Measurements from ENCODE around the gene MBTPS1. TPM values are rescaled to one million over a fixed set of nuclear protein-coding genes. Genes with fewer than 3 reads are reported as not detected.

Gene MBTPS1
- total RNA-seq, 2 donors from 2014 or later: 36.6 to 42.0 TPM

DNA sequence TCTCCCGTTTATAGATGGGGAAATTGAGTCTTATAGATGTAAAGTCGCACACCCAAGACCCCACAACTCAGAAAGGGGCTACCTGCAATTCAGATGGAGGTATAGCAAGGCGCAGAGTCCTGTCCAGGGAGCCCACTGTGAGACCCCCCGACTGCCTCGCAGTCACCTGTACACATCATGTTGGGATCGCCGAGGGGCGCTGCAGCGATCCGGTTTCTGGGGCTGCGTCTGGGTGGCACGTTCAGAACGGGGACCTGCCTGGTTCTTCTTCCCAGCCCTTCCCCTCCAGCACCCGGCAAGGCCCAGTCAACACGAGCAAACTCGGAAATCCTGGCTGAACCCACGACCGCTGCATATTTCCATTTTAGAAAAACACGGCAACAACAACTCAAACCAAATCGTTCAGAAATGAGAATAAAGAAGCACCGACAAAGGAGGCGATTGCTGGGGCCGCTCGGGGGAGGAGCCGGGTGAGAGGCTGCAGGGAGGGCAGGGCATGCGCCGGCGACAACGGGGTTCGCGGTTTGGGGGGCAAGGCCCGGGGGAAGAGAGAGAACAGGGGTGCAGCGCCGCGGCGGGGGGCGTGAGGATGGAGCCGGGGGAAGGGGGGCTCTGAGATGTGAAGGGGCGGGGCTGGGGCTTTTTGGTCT, 27.6 kb upstream of the MBTPS1 start:
- H3K27me3 Mint-ChIP-seq (ENCODE audit: low read depth): peaks cover 6% of the 10 kb centered on the region
- H3K36me3 Mint-ChIP-seq (ENCODE audit: insufficient read depth in 2 of 2): peaks cover 0 to 3% of the 10 kb centered on the region in 2 donors
- no peaks in the 10 kb centered on the region for H3K9me3 Mint-ChIP-seq
- ATAC-seq (replicated peaks in 1 of 2): peak; percentile 59 to 64
- peak overlapping the region; percentile 76 for H3K27ac Mint-ChIP-seq
- DNase-seq: peak; percentile 46 to 68
- H3K4me3 Mint-ChIP-seq: peak overlapping the region; percentile 97 to 98
- H3K4me1 Mint-ChIP-seq (ENCODE audit: low read depth): peaks cover 29% of the 10 kb centered on the region

DNA sequence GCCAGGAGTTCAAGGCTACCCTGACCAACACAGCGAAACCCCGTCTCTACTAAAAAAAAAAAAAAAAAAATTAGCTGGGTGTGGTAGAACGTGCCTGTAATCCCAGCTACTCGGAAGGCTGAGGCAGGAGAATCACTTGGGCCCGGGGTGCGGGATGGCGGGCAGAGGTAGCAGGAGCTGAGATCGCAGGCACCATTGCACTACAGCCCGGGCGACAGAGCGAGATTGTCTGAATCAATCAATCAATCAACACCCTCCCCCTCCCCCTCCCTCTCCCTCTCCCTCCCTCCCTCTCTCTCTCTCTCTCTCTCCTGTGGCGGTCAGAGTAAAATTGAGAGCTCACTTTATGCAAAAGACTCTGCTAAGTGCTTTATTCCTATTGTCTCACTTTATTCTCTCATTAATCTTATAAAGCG, 27.1 kb upstream of the MBTPS1 start:
- peaks cover 6% of the 10 kb centered on the region for H3K27me3 Mint-ChIP-seq (ENCODE audit: low read depth)
- H3K27ac Mint-ChIP-seq: peak overlapping the region; percentile 76
- no peaks in the 10 kb centered on the region for H3K9me3 Mint-ChIP-seq
- H3K4me1 Mint-ChIP-seq (ENCODE audit: low read depth): peaks cover 34% of the 10 kb centered on the region
- peaks cover 0 to 3% of the 10 kb centered on the region in 2 donors for H3K36me3 Mint-ChIP-seq (ENCODE audit: insufficient read depth in 2 of 2)
- ATAC-seq (replicated peaks in 1 of 2): no peak
- peak overlapping the region; percentile 97 to 98 for H3K4me3 Mint-ChIP-seq
- DNase-seq: peak in 1 of 2 donors; percentile 7

DNA sequence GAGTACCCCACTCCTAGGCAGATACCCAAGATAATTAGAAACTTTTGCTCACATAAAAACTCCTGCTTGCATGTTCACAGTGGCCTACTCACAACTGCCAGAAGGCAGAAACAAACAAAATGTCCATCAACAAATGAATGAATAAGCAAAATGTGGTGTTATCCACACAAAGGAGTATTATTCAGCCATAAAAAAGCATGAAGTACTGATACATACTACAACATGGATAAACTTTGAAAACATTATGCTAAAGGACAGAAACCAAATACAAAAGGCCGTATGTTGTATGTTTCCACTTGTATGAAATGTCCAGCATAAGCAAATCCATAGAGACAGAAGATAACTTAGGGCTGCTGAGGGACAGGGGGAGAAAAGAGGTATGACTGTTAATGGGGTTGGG, 26.3 kb upstream of the MBTPS1 start:
- H3K27me3 Mint-ChIP-seq (ENCODE audit: low read depth): peaks cover 6% of the 10 kb centered on the region
- H3K4me1 Mint-ChIP-seq (ENCODE audit: low read depth): peaks cover 41% of the 10 kb centered on the region
- no peak for ATAC-seq (replicated peaks in 1 of 2)
- no peak overlapping the region for H3K27ac Mint-ChIP-seq
- peaks cover 0 to 3% of the 10 kb centered on the region in 2 donors for H3K36me3 Mint-ChIP-seq (ENCODE audit: insufficient read depth in 2 of 2)
- peak overlapping the region; percentile 39 to 49 for H3K4me3 Mint-ChIP-seq
- no peaks in the 10 kb centered on the region for H3K9me3 Mint-ChIP-seq
- no peak for DNase-seq

- DNase-seq: peak; percentile 22 to 35
- Mint-ChIP-seq H3K9me3 (no peaks in the 10 kb centered on the region), H3K36me3 (ENCODE audit: insufficient read depth in 2 of 2) (peaks cover 0 to 3% of the 10 kb centered on the region in 2 donors), H3K27ac (no peak overlapping the region), H3K4me1 (ENCODE audit: low read depth) (peaks cover 60% of the 10 kb centered on the region), H3K4me3 (no peak overlapping the region), H3K27me3 (ENCODE audit: low read depth) (peaks cover 1% of the 10 kb centered on the region)
- ATAC-seq (replicated peaks in 1 of 2): peak in 1 of 2 donors; percentile 11
Measured at GRCh38 chr16:84141143-84141670, 24.5 kb upstream of the MBTPS1 start.

GRCh38 chr16:84139628-84140258, 23.0 kb upstream of the MBTPS1 start:
- H3K4me1 Mint-ChIP-seq (ENCODE audit: low read depth): peaks cover 70% of the 10 kb centered on the region

DNA sequence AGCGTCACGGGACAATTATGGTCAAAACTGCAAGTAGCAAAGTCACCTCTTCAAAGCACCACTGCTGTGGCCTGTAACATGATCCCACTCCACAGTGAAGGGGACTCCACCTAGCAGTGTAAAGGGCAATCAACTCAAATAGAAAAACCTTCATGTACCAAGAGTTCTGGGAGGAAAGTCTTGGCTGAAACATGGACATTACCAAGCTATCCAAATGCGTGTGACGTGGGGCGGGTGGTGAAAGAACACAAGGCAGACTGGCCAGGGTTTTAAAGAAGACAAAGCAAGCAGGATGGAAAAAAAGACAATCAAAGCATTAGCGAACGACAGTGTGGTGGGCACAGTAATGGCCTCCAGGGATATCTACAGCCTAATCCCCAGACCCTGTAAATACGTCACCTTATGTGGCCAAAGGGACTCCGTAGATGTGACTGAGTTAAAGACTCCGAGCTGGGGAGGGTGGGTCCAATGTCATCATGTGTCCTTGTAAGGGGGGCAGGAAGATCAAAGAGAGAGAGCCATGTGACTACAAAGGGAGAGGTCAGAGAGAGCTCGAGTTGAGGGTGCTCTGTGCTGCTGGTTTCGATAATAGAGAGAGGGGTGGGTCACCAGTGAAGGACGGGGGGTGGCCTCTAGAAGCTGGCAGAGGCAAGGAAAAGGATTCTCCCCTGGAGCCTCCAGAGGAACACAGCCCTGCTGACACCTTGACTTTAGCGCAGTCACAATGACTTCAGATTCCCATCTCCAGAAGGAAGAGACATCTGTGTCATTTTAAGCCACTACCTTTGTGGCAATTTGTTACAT, 22.3 kb upstream of the MBTPS1 start:
- H3K27me3 Mint-ChIP-seq (ENCODE audit: low read depth): no peaks in the 10 kb centered on the region
- H3K36me3 Mint-ChIP-seq (ENCODE audit: insufficient read depth in 2 of 2): no peaks in the 10 kb centered on the region
- DNase-seq (peak; percentile 59 to 60), ATAC-seq (replicated peaks in 1 of 2) (peak; percentile 96 to 98)
- peak overlapping the region; percentile 63 to 70 for H3K4me3 Mint-ChIP-seq
- H3K4me1 Mint-ChIP-seq (ENCODE audit: low read depth): peaks cover 67% of the 10 kb centered on the region
- no peaks in the 10 kb centered on the region for H3K9me3 Mint-ChIP-seq
- H3K27ac Mint-ChIP-seq: no peak overlapping the region

More at GRCh38 chr16:84139628-84140258, 23.0 kb upstream of the MBTPS1 start:
- DNase-seq (no peak), ATAC-seq (replicated peaks in 1 of 2) (no peak)
- H3K9me3 Mint-ChIP-seq: no peaks in the 10 kb centered on the region
- H3K4me3 Mint-ChIP-seq: no peak overlapping the region
- peaks cover 0 to 3% of the 10 kb centered on the region in 2 donors for H3K36me3 Mint-ChIP-seq (ENCODE audit: insufficient read depth in 2 of 2)
- H3K27ac Mint-ChIP-seq: no peak overlapping the region
- no peaks in the 10 kb centered on the region for H3K27me3 Mint-ChIP-seq (ENCODE audit: low read depth)

GRCh38 chr16:84138500-84138823, 21.7 kb upstream of the MBTPS1 start:
- H3K4me1 Mint-ChIP-seq (ENCODE audit: low read depth): peaks cover 61% of the 10 kb centered on the region
- H3K36me3 Mint-ChIP-seq (ENCODE audit: insufficient read depth in 2 of 2): no peaks in the 10 kb centered on the region
- no peaks in the 10 kb centered on the region for H3K9me3 Mint-ChIP-seq
- DNase-seq: no peak
- ATAC-seq (replicated peaks in 1 of 2): no peak
- peak overlapping the region; percentile 63 to 70 for H3K4me3 Mint-ChIP-seq
- no peak overlapping the region for H3K27ac Mint-ChIP-seq
- no peaks in the 10 kb centered on the region for H3K27me3 Mint-ChIP-seq (ENCODE audit: low read depth)

DNA sequence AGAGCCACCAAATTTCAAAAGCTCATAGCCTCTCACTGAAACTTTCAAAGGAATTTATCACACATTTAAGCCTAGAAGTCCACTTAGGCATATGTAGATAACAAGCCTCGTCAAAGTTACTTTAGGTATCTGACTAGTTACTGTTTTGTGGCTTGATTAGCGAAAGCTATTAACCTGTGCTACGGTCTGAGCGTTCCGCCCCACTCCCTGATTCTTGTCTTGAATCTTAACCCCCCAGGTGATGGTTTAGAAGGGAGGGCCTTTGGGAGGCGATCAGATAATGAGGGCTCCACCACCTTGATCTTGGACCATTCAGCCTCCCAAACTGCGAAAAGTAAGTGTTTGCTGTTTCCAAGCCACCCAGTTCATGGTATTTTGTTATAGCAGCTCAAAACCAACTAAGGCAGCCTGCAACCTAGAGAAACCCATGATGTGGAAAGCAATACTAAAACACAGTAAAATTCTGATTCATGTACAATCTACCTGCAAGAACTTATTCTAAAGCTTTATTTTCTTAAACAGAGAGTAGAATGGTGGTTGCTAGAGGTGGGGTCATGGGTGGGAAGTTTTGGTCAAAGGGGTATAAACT, 21.1 kb upstream of the MBTPS1 start:
- peak overlapping the region in 1 of 2 donors; percentile 26 for H3K4me3 Mint-ChIP-seq
- ATAC-seq (replicated peaks in 1 of 2) (no peak), DNase-seq (no peak)
- H3K4me1 Mint-ChIP-seq (ENCODE audit: low read depth): peaks cover 60% of the 10 kb centered on the region
- H3K27ac Mint-ChIP-seq: no peak overlapping the region
- H3K36me3 Mint-ChIP-seq (ENCODE audit: insufficient read depth in 2 of 2): no peaks in the 10 kb centered on the region
- H3K27me3 Mint-ChIP-seq (ENCODE audit: low read depth): no peaks in the 10 kb centered on the region
- no peaks in the 10 kb centered on the region for H3K9me3 Mint-ChIP-seq

DNA sequence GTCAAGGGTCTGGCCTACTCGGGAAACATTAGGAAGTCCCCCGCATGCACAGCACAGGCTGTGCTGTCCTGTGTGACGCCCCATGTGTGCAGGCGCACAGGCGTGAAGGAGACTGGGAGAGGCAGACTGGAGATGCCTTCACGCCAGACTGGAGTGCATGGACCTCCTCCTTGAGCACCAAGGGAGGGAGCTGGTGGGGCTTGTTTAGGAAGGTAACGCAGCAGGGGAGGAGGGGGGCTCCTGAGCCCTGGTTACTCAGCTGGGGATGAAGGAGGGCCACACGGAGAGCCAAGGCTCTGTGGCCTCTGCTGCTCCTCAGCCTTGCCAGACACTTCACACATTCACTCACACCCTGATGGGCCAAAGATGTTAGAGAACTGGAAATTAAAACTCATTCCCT, 20.5 kb upstream of the MBTPS1 start:
- no peak overlapping the region for H3K27ac Mint-ChIP-seq
- DNase-seq (no peak), ATAC-seq (replicated peaks in 1 of 2) (no peak)
- H3K4me3 Mint-ChIP-seq: peak overlapping the region in 1 of 2 donors; percentile 47
- no peaks in the 10 kb centered on the region for H3K36me3 Mint-ChIP-seq (ENCODE audit: insufficient read depth in 2 of 2)
- no peaks in the 10 kb centered on the region for H3K27me3 Mint-ChIP-seq (ENCODE audit: low read depth)
- H3K4me1 Mint-ChIP-seq (ENCODE audit: low read depth): peaks cover 64% of the 10 kb centered on the region
- no peaks in the 10 kb centered on the region for H3K9me3 Mint-ChIP-seq

- Mint-ChIP-seq H3K36me3 (ENCODE audit: insufficient read depth in 2 of 2) (no peaks in the 10 kb centered on the region), H3K9me3 (no peaks in the 10 kb centered on the region), H3K4me1 (ENCODE audit: low read depth) (peaks cover 60% of the 10 kb centered on the region), H3K4me3 (peak overlapping the region; percentile 14 to 47), H3K27ac (no peak overlapping the region), H3K27me3 (ENCODE audit: low read depth) (no peaks in the 10 kb centered on the region)
- DNase-seq: no peak
- no peak for ATAC-seq (replicated peaks in 1 of 2)
Measured at GRCh38 chr16:84136331-84137125, 19.8 kb upstream of the MBTPS1 start.

DNA sequence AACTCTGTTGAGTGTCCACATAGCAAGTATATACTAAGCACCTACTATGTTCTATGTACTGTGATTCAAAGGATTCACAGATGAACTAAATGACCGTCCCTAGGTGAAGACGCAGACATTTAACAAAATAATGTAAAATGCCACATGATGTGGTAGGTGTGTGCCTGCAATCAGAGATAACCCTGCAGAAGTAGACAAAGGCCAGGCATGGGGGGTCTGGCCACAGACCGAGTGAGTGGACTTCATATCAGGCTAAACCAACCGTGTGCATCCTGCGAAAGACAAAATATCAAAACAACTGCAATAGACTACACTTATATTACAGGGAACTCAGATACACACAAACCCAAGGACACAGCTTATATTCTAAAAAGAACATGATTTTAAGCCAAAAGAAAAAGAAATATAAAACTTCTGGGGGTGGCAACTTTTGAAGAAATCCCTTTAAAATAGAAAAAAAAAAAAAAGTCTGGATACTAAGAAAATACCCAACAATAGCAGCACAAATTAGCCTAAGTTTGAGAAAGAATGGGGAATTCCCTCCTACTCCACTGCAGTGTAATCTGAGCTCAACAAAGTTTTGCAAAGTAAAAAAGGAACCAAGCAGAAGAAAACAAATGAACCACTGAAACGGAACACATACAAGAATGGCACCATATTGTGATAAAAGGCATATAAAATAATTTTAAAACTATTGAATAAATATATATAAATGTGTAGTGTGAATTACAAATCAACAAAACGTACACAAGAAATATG, 16.0 kb upstream of the MBTPS1 start:
- no peak for ATAC-seq (replicated peaks in 1 of 2)
- H3K36me3 Mint-ChIP-seq (ENCODE audit: insufficient read depth in 2 of 2): no peaks in the 10 kb centered on the region
- no peak overlapping the region for H3K27ac Mint-ChIP-seq
- no peaks in the 10 kb centered on the region for H3K9me3 Mint-ChIP-seq
- no peak for DNase-seq
- H3K4me3 Mint-ChIP-seq: no peak overlapping the region
- no peaks in the 10 kb centered on the region for H3K27me3 Mint-ChIP-seq (ENCODE audit: low read depth)
- H3K4me1 Mint-ChIP-seq (ENCODE audit: low read depth): peaks cover 33% of the 10 kb centered on the region

- DNase-seq (no peak), ATAC-seq (replicated peaks in 1 of 2) (no peak)
- no peak overlapping the region for H3K27ac Mint-ChIP-seq
- no peaks in the 10 kb centered on the region for H3K36me3 Mint-ChIP-seq (ENCODE audit: insufficient read depth in 2 of 2)
- no peak overlapping the region for H3K4me3 Mint-ChIP-seq
- peaks cover 17% of the 10 kb centered on the region for H3K4me1 Mint-ChIP-seq (ENCODE audit: low read depth)
- no peaks in the 10 kb centered on the region for H3K9me3 Mint-ChIP-seq
- no peaks in the 10 kb centered on the region for H3K27me3 Mint-ChIP-seq (ENCODE audit: low read depth)
Measured at GRCh38 chr16:84131117-84131516, 14.4 kb upstream of the MBTPS1 start.
